Spinal cord (tissue), 10 donors: Measurements from ENCODE around the gene GRB14. TPM values are rescaled to one million over a fixed set of nuclear protein-coding genes. Genes with fewer than 3 reads are reported as not detected.

ENCODE experiments used
- DNase-seq, 6 donors: peaks; one replicate each; pipeline versions ENCODE4 v3.0.0 to v3.0.0-alpha.2; 2013 to 2015; ENCODE audit warnings: low spot score in 6 of 6, low read depth in 4 of 6
- H3K27ac ChIP-seq: one replicate; pipeline ENCODE4 v1.5.1; 2013; ENCODE audit warnings: low read depth, low read length, control low read depth
- H3K27me3 ChIP-seq: one replicate; pipeline ENCODE4 v1.6.1; 2013; ENCODE audit warnings: low read length; ENCODE audit not compliant: control insufficient read depth, insufficient read depth
- H3K36me3 ChIP-seq: one replicate; pipeline ENCODE4 v1.6.1; 2013; ENCODE audit warnings: low read length; ENCODE audit not compliant: control insufficient read depth, insufficient read depth
- H3K4me1 ChIP-seq: one replicate; pipeline ENCODE4 v1.6.1; 2013; ENCODE audit warnings: low read length; ENCODE audit not compliant: control insufficient read depth, insufficient read depth
- H3K4me3 ChIP-seq: one replicate; pipeline ENCODE4 v1.5.1; 2013; ENCODE audit warnings: low read depth, low read length, control low read depth
- H3K9me3 ChIP-seq: one replicate; pipeline ENCODE4 v1.6.1; 2013; ENCODE audit warnings: low read length; ENCODE audit not compliant: control insufficient read depth, insufficient read depth
- WGBS: methylation state at CpG from one replicate; pipeline ENCODE4 v1.1.5; 2013; ENCODE audit warnings: missing lambda C conversion rate; ENCODE audit not compliant: insufficient coverage; 5-methylcytosine and 5-hydroxymethylcytosine counted together
- polyA plus RNA-seq, 2 donors: library from polyadenylated mRNA; unstranded; fragments of 120-200 nt; gene quantifications; one replicate each; pipeline ENCODE4 v1.2.1, GENCODE V29; 2013; ENCODE audit not compliant: insufficient read length in 2 of 2
- total RNA-seq, 2 donors: library from RNA; depleted of rRNA in 1 of 2; stranded (reverse); fragments of 120-200 nt in 1 of 2; fragments of >200 nt in 1 of 2; gene quantifications; one replicate each; pipeline versions ENCODE4 v1.2.3 to v1.2.4, GENCODE V29; 2013 to 2014
- donor health status: healthy.

GRB14 gene
- total and polyA plus RNA-seq, 4 donors: 11.3 to 31.5 (median 16.5) TPM

- H3K36me3 ChIP-seq: no peaks in the 10 kb centered on the region
- H3K27ac ChIP-seq: no peak overlapping the region
- WGBS: no CpG with 5 or more reads among the region's 1 CpG
- no peaks in the 10 kb centered on the region for H3K9me3 ChIP-seq
- no peaks in the 10 kb centered on the region for H3K27me3 ChIP-seq
- H3K4me3 ChIP-seq: no peak overlapping the region
- H3K4me1 ChIP-seq: no peaks in the 10 kb centered on the region
- DNase-seq: no peak
Observed at GRCh38 chr2:164595031-164595430, 26.3 kb downstream of the GRB14 start.

GRCh38 chr2:164593959-164594358 is 27.3 kb downstream of the GRB14 start:
- Histone ChIP-seq H3K4me3 (no peak overlapping the region), H3K27ac (no peak overlapping the region), H3K36me3 (no peaks in the 10 kb centered on the region), H3K9me3 (no peaks in the 10 kb centered on the region), H3K4me1 (no peaks in the 10 kb centered on the region), H3K27me3 (no peaks in the 10 kb centered on the region)
- DNase-seq: no peak

- DNase-seq: no peak
Observed at GRCh38 chr2:164593541-164593940, 27.7 kb downstream of the GRB14 start.

GRCh38 chr2:164589522-164589921 is 31.8 kb downstream of the GRB14 start:
- WGBS: 96% methylated on average over 2 of the region's 2 CpGs
- Histone ChIP-seq H3K4me3 (no peak overlapping the region), H3K27ac (no peak overlapping the region), H3K9me3 (no peaks in the 10 kb centered on the region), H3K36me3 (no peaks in the 10 kb centered on the region), H3K27me3 (no peaks in the 10 kb centered on the region), H3K4me1 (no peaks in the 10 kb centered on the region)
- DNase-seq: no peak

More at GRCh38 chr2:164593541-164593940, 27.7 kb downstream of the GRB14 start:
- H3K9me3 ChIP-seq: no peaks in the 10 kb centered on the region
- no peak overlapping the region for H3K27ac ChIP-seq
- no peak overlapping the region for H3K4me3 ChIP-seq
- WGBS: 51% methylated on average over 3 of the region's 4 CpGs
- H3K27me3 ChIP-seq: no peaks in the 10 kb centered on the region
- H3K4me1 ChIP-seq: no peaks in the 10 kb centered on the region
- H3K36me3 ChIP-seq: no peaks in the 10 kb centered on the region

- H3K4me1 ChIP-seq: no peaks in the 10 kb centered on the region
- DNase-seq: no peak
- H3K9me3 ChIP-seq: no peaks in the 10 kb centered on the region
- H3K27ac ChIP-seq: no peak overlapping the region
- H3K27me3 ChIP-seq: no peaks in the 10 kb centered on the region
- H3K4me3 ChIP-seq: no peak overlapping the region
- 85% methylated on average over 2 of the region's 3 CpGs for WGBS
- H3K36me3 ChIP-seq: no peaks in the 10 kb centered on the region
Observed at GRCh38 chr2:164581050-164581449, 40.2 kb downstream of the GRB14 start.

- WGBS: no CpG with 5 or more reads among the region's 1 CpG
- DNase-seq: no peak
- Histone ChIP-seq H3K9me3 (no peaks in the 10 kb centered on the region), H3K27ac (no peak overlapping the region), H3K4me1 (no peaks in the 10 kb centered on the region), H3K36me3 (no peaks in the 10 kb centered on the region), H3K4me3 (no peak overlapping the region), H3K27me3 (no peaks in the 10 kb centered on the region)
Observed at GRCh38 chr2:164574931-164575330, 46.4 kb downstream of the GRB14 start.

GRCh38 chr2:164570475-164570874 is 50.8 kb downstream of the GRB14 start:
- Histone ChIP-seq H3K4me3 (no peak overlapping the region), H3K27me3 (no peaks in the 10 kb centered on the region), H3K4me1 (no peaks in the 10 kb centered on the region), H3K27ac (no peak overlapping the region), H3K36me3 (no peaks in the 10 kb centered on the region), H3K9me3 (no peaks in the 10 kb centered on the region)
- 83% methylated on average over 1 of the region's 2 CpGs for WGBS
- no peak for DNase-seq

- H3K27ac ChIP-seq: no peak overlapping the region
- no peak overlapping the region for H3K4me3 ChIP-seq
- DNase-seq: no peak
- H3K4me1 ChIP-seq: no peaks in the 10 kb centered on the region
- WGBS: no CpG with 5 or more reads among the region's 4 CpGs
- H3K36me3 ChIP-seq: no peaks in the 10 kb centered on the region
- no peaks in the 10 kb centered on the region for H3K27me3 ChIP-seq
- no peaks in the 10 kb centered on the region for H3K9me3 ChIP-seq
Observed at GRCh38 chr2:164569378-164569777, 51.9 kb downstream of the GRB14 start.

GRCh38 chr2:164568317-164568716 is 53.0 kb downstream of the GRB14 start:
- no peaks in the 10 kb centered on the region for H3K9me3 ChIP-seq
- H3K36me3 ChIP-seq: no peaks in the 10 kb centered on the region
- H3K4me1 ChIP-seq: no peaks in the 10 kb centered on the region
- WGBS: 80% methylated on average over 1 of the region's 5 CpGs
- H3K27me3 ChIP-seq: no peaks in the 10 kb centered on the region
- no peak for DNase-seq
- no peak overlapping the region for H3K4me3 ChIP-seq
- H3K27ac ChIP-seq: no peak overlapping the region

- Histone ChIP-seq H3K27me3 (no peaks in the 10 kb centered on the region), H3K9me3 (no peaks in the 10 kb centered on the region), H3K4me3 (no peak overlapping the region), H3K27ac (no peak overlapping the region), H3K36me3 (no peaks in the 10 kb centered on the region), H3K4me1 (no peaks in the 10 kb centered on the region)
- no peak for DNase-seq
- no CpG with 5 or more reads among the region's 3 CpGs for WGBS
Observed at GRCh38 chr2:164567335-164567989, 53.8 kb downstream of the GRB14 start.
